Esophagus muscularis mucosa (tissue), 4 donors: ENCODE results near the gene CASTOR1. TPM values are rescaled to one million over a fixed set of nuclear protein-coding genes. Genes with fewer than 3 reads are reported as not detected.

Experiments
- DNase-seq: peaks from one replicate; pipeline ENCODE4 v3.0.0-alpha.2; 2017; ENCODE audit errors: extremely low spot score
- H3K27ac ChIP-seq, 4 donors: fragments of 200-600 bp; sonication (generic); replicated peaks in 1 of 4; 1 replicate in 3 of 4; 2 replicates in 1 of 4; pipeline ENCODE4 v1.5.1; 2016 to 2019; ENCODE audit warnings: mild to moderate bottlenecking in 1 of 4
- H3K27me3 ChIP-seq, 4 donors: fragments of 200-600 bp; sonication (generic); one replicate each; pipeline versions ENCODE4 v1.5.1 to v1.6.0; 2016 to 2019
- H3K36me3 ChIP-seq, 4 donors: fragments of 200-600 bp; sonication (generic); one replicate each; pipeline ENCODE4 v1.5.1; 2016 to 2019
- H3K4me1 ChIP-seq, 4 donors: fragments of 200-600 bp; sonication (generic); one replicate each; pipeline ENCODE4 v1.5.1; 2016 to 2019
- H3K4me3 ChIP-seq, 4 donors: fragments of 200-600 bp; sonication (generic); 1 replicate in 2 of 4; 2 replicates in 2 of 4; pipeline ENCODE4 v1.5.1; 2016 to 2019; ENCODE audit warnings: mild to moderate bottlenecking in 4 of 4, moderate library complexity in 1 of 4
- H3K9me3 ChIP-seq, 4 donors: fragments of 200-600 bp; sonication (generic); 1 replicate in 3 of 4; 2 replicates in 1 of 4; pipeline ENCODE4 v1.5.1; 2016 to 2019
- EP300 ChIP-seq: sonication (generic); formaldehyde crosslinking; IDR thresholded peaks from one replicate; pipeline ENCODE4 v1.6.1; 2017; ENCODE audit warnings: antibody characterized with exemption
- POLR2A ChIP-seq: fragments of 450-650 bp; IDR thresholded peaks from one replicate; pipeline ENCODE4 v1.6.1; 2017; ENCODE audit warnings: antibody characterized with exemption, moderate library complexity, mild to moderate bottlenecking, low read depth
- POLR2AphosphoS5 ChIP-seq, 2 donors: sonication (generic); formaldehyde crosslinking; IDR thresholded peaks; one replicate each; pipeline ENCODE4 v1.6.1; 2017; ENCODE audit warnings: antibody characterized with exemption in 2 of 2
- WGBS: methylation state at CpG from one replicate; pipeline ENCODE4 v1.1.5; 2018; 5-methylcytosine and 5-hydroxymethylcytosine counted together
- intact Hi-C: fragments of 100-400 bp; cut with DNase I; formaldehyde crosslinking; loops from one replicate; pipeline ENCODE4 v1.15.1; 2023
- total RNA-seq, 4 donors: library from RNA; depleted of rRNA; stranded (reverse); fragments of >200 nt; gene quantifications; one replicate each; pipeline versions ENCODE4 v1.1.0 to v1.2.1, GENCODE V29; 2016
- TF ChIP-seq, protein P1 (sequence below), 3 experiments: fragments of 200-600 bp in 2 of 3; fragments of 450-650 bp in 1 of 3; sonication (generic) in 2 of 3; IDR thresholded peaks; one replicate each; pipeline ENCODE4 v1.5.1; 2017 to 2019; ENCODE audit warnings: antibody characterized with exemption in 3 of 3, mild to moderate bottlenecking in 2 of 3, moderate library complexity in 1 of 3

CASTOR1 gene
- total RNA-seq, 4 donors from 2014 or later, result 16.5 to 19.4 (median 17.8) TPM

DNA sequence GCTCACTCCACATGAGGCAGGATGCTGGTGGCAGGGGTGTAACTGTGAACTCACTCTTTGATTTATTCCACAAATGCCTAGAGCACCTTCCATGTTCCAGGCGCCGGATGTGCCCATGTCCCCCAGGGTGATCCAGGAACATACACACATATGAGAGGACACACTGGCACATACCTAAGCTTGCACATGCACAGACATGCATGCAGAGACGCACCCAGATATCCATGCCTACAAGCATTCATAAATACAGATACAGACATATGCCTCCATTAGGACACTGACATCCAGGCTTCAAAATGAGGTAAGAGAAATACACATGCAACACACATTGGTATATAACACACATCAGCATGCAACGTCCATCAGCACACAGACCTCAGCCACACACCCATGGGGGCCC lies 27.2 kb downstream of the CASTOR1 start:
- WGBS, result 88% methylated on average over 4 of the region's 4 CpGs
- H3K27me3 ChIP-seq, result peaks cover 0 to 4% (median 0%) of the 10 kb centered on the region in 4 donors
- no peaks in the 10 kb centered on the region for H3K36me3 ChIP-seq
- DNase-seq, result no peak
- no peaks in the 10 kb centered on the region for H3K9me3 ChIP-seq
- H3K27ac ChIP-seq, result no peak overlapping the region
- peaks cover 5 to 14% (median 12%) of the 10 kb centered on the region in 4 donors for H3K4me1 ChIP-seq
- H3K4me3 ChIP-seq, result no peak overlapping the region
- TF ChIP-seq POLR2AphosphoS5 (IDR thresholded peaks at IDR 0.05) (no peak), EP300 (no peak), POLR2A (no peak)
- TF ChIP-seq, protein P1, sequence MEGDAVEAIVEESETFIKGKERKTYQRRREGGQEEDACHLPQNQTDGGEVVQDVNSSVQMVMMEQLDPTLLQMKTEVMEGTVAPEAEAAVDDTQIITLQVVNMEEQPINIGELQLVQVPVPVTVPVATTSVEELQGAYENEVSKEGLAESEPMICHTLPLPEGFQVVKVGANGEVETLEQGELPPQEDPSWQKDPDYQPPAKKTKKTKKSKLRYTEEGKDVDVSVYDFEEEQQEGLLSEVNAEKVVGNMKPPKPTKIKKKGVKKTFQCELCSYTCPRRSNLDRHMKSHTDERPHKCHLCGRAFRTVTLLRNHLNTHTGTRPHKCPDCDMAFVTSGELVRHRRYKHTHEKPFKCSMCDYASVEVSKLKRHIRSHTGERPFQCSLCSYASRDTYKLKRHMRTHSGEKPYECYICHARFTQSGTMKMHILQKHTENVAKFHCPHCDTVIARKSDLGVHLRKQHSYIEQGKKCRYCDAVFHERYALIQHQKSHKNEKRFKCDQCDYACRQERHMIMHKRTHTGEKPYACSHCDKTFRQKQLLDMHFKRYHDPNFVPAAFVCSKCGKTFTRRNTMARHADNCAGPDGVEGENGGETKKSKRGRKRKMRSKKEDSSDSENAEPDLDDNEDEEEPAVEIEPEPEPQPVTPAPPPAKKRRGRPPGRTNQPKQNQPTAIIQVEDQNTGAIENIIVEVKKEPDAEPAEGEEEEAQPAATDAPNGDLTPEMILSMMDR (IDR thresholded peaks at IDR 0.05), result no peak
- intact Hi-C loops, result loop anchor here (10.0 kb wide), 1 partner anchor 223 kb away; no protein-coding TSS in a partner anchor

DNA sequence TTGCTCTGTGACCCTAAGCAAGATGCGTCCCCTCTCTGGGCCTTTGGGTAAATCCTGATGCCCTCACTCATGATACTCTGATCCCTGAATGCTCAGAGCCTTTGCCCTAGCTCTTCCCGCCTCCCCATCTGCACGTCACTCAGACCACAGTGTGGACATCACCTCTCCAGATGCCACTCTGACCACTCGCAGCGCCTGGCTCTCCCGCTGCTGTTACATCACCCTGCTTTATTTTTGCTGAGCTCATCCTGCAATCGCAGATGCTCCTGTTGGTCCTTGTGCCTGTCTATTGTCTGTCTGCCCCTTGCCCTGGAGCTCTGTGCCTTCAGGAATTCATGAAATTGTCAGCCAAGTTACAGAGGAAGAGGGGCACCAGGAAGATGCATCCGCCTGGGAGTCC lies 28.2 kb downstream of the CASTOR1 start:
- H3K27ac ChIP-seq, result no peak overlapping the region
- no peaks in the 10 kb centered on the region for H3K36me3 ChIP-seq
- intact Hi-C loops, result loop anchor here (10.0 kb wide), 1 partner anchor 224 kb away; no protein-coding TSS in a partner anchor
- TF ChIP-seq POLR2AphosphoS5 (IDR thresholded peaks at IDR 0.05), result no peak
- TF ChIP-seq EP300, result no peak
- TF ChIP-seq, protein P1 (IDR thresholded peaks at IDR 0.05), result no peak
- TF ChIP-seq POLR2A, result no peak
- no peaks in the 10 kb centered on the region for H3K9me3 ChIP-seq
- 71% methylated on average over 8 of the region's 8 CpGs for WGBS
- H3K27me3 ChIP-seq, result peaks cover 0 to 4% (median 0%) of the 10 kb centered on the region in 4 donors
- no peak for DNase-seq
- no peak overlapping the region for H3K4me3 ChIP-seq
- peaks cover 9 to 17% (median 16%) of the 10 kb centered on the region in 4 donors for H3K4me1 ChIP-seq

DNA sequence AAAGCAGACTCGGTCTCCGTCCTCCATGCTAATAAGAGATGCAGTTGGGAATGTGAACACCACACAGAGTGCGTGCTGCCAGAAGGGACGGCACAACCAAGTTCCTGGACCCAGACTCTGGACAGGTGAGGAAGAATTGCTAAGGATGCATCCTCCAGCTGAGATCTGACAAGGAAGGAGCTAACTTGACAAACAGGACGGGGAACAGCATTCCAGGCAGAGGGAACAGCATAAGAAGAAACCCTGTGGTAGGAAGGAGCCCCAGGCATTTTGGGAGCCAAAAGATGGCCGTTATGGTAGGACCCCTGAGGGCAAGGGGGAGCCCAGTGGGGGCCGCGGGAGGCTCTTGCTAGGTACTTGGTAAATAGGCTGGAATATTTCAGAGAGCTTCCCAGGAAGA lies 28.6 kb downstream of the CASTOR1 start:
- no peaks in the 10 kb centered on the region for H3K9me3 ChIP-seq
- peaks cover 0 to 4% (median 0%) of the 10 kb centered on the region in 4 donors for H3K27me3 ChIP-seq
- TF ChIP-seq, protein P1 (IDR thresholded peaks at IDR 0.05), result no peak
- no peak for TF ChIP-seq POLR2AphosphoS5 (IDR thresholded peaks at IDR 0.05)
- TF ChIP-seq POLR2A, result no peak
- no peak for TF ChIP-seq EP300
- intact Hi-C loops, result loop anchor here (10.0 kb wide), 1 partner anchor 224 kb away; no protein-coding TSS in a partner anchor
- H3K27ac ChIP-seq, result no peak overlapping the region
- 84% methylated on average over 8 of the region's 8 CpGs for WGBS
- H3K4me3 ChIP-seq, result no peak overlapping the region
- no peaks in the 10 kb centered on the region for H3K36me3 ChIP-seq
- no peak for DNase-seq
- H3K4me1 ChIP-seq, result peaks cover 13 to 22% (median 21%) of the 10 kb centered on the region in 4 donors

DNA sequence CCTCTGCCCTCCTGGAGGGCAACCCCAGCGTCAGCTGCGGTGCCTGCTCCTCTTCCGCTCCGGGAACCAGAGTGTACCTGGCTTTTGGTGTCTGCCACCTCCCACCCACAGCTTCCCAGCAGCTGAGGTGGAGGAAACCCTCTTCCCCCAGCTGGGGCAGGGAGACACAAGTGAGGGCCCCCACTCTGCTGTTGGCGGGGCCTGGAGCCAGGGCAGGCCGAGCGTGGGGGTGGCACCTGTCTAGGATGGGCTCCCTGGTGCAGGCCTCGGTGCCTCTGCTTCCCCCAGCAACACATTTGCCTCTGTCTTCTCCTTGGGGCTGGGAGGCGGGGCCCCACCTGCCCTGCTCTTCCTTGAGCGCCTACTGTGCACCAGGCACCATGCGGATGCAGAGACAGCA lies 29.0 kb downstream of the CASTOR1 start:
- WGBS, result no CpG with 5 or more reads among the region's 11 CpGs

More for the DNA sequence above, 29.0 kb downstream of the CASTOR1 start:
- intact Hi-C loops, result loop anchor here (10.0 kb wide), 1 partner anchor 225 kb away; no protein-coding TSS in a partner anchor
- Histone ChIP-seq H3K27ac (no peak overlapping the region), H3K9me3 (no peaks in the 10 kb centered on the region), H3K36me3 (no peaks in the 10 kb centered on the region), H3K4me3 (no peak overlapping the region), H3K4me1 (peaks cover 13 to 22% (median 20%) of the 10 kb centered on the region in 4 donors), H3K27me3 (peaks cover 0 to 4% (median 0%) of the 10 kb centered on the region in 4 donors)
- TF ChIP-seq, protein P1 (IDR thresholded peaks at IDR 0.05), result no peak
- TF ChIP-seq POLR2AphosphoS5 (IDR thresholded peaks at IDR 0.05), result no peak
- TF ChIP-seq POLR2A, result no peak
- TF ChIP-seq EP300, result no peak
- no peak for DNase-seq
